Right atrium auricular region (tissue), 2 donors: Measurements from ENCODE around the gene ITSN1. TPM values are rescaled to one million over a fixed set of nuclear protein-coding genes. Genes with fewer than 3 reads are reported as not detected.

Source experiments
- DNase-seq: peaks from one replicate; pipeline ENCODE4 v3.0.0-alpha.2; 2019; ENCODE audit warnings: low spot score
- H3K27ac ChIP-seq, 2 donors: fragments of 200-600 bp; sonication (generic); 1 replicate in 1 of 2; 2 replicates in 1 of 2; pipeline ENCODE4 v1.5.1; 2016 to 2019
- H3K27me3 ChIP-seq, 2 donors: fragments of 200-600 bp; sonication (generic); one replicate each; pipeline versions ENCODE4 v1.5.1 to v1.6.0; 2017 to 2019
- H3K36me3 ChIP-seq: fragments of 200-600 bp; sonication (generic); one replicate; pipeline ENCODE4 v1.5.1; 2016
- H3K4me1 ChIP-seq, 2 donors: fragments of 200-600 bp; sonication (generic); one replicate each; pipeline versions ENCODE4 v1.5.1 to v1.6.0; 2017 to 2019
- H3K4me3 ChIP-seq, 2 donors: fragments of 200-600 bp; sonication (generic); 1 replicate in 1 of 2; 2 replicates in 1 of 2; pipeline ENCODE4 v1.5.1; 2017 to 2019; ENCODE audit warnings: mild to moderate bottlenecking in 1 of 2, moderate library complexity in 1 of 2
- H3K9me3 ChIP-seq, 2 donors: fragments of 200-600 bp; sonication (generic); one replicate each; pipeline ENCODE4 v1.5.1; 2019
- total RNA-seq, 2 donors: library from RNA; depleted of rRNA; stranded (reverse); fragments of >200 nt; gene quantifications; one replicate each; pipeline ENCODE4 v1.1.0, GENCODE V29; 2016
- TF ChIP-seq, protein P1 (sequence below), 2 donors: fragments of 200-600 bp; sonication (generic); IDR thresholded peaks; one replicate each; pipeline ENCODE4 v1.5.1; 2019; ENCODE audit warnings: antibody characterized with exemption in 2 of 2

Gene ITSN1
- total RNA-seq, 2 donors from 2014 or later: 49.9 to 54.9 TPM

GRCh38 chr21:33655588-33656221, 13.4 kb downstream of the ITSN1 start:
- TF ChIP-seq, protein P1, sequence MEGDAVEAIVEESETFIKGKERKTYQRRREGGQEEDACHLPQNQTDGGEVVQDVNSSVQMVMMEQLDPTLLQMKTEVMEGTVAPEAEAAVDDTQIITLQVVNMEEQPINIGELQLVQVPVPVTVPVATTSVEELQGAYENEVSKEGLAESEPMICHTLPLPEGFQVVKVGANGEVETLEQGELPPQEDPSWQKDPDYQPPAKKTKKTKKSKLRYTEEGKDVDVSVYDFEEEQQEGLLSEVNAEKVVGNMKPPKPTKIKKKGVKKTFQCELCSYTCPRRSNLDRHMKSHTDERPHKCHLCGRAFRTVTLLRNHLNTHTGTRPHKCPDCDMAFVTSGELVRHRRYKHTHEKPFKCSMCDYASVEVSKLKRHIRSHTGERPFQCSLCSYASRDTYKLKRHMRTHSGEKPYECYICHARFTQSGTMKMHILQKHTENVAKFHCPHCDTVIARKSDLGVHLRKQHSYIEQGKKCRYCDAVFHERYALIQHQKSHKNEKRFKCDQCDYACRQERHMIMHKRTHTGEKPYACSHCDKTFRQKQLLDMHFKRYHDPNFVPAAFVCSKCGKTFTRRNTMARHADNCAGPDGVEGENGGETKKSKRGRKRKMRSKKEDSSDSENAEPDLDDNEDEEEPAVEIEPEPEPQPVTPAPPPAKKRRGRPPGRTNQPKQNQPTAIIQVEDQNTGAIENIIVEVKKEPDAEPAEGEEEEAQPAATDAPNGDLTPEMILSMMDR (IDR thresholded peaks at IDR 0.05): no peak
- Histone ChIP-seq H3K4me3 (no peak overlapping the region), H3K27ac (peak overlapping the region in 1 of 2 donors; percentile 54), H3K36me3 (no peaks in the 10 kb centered on the region), H3K9me3 (no peaks in the 10 kb centered on the region), H3K4me1 (peaks cover 0 to 74% of the 10 kb centered on the region in 2 donors), H3K27me3 (no peaks in the 10 kb centered on the region)
- DNase-seq: no peak

DNA sequence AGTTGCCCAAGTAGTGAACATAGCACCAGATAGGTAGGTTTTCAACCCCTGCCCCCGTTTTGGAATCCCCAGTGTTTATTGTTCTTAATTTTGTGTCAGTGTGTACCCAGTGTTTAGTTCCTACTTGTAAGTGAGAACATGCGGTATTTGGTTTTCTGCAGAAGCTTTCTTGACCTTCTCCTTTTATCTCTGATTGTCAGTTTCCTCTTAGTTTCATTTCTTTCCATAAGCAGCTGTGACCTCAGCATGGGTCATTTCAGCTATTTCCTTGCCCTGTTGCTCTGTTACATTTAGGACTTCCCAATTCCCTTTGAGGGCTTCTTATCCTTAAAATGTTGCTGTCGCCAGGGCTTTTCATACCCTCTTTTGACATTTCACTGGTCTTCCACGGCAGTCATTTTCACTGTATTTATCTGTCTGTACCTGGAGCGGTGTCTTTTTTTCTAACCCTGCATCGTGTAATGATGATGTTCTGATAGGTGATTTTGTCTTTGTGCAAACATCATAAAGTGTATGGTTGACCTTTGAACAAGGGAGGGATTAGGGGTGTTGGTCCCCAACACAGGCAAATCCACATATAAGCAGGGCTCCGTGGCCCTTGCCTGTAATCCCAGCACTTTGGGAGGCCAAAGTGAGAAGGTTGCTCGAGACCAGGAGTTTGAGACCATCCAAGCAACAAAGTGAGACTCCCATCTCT, 15.0 kb downstream of the ITSN1 start:
- Histone ChIP-seq H3K4me1 (peaks cover 0 to 67% of the 10 kb centered on the region in 2 donors), H3K4me3 (no peak overlapping the region), H3K27me3 (no peaks in the 10 kb centered on the region), H3K9me3 (no peaks in the 10 kb centered on the region), H3K27ac (peak overlapping the region in 1 of 2 donors; percentile 27), H3K36me3 (no peaks in the 10 kb centered on the region)
- DNase-seq: no peak
- TF ChIP-seq, protein P1 (IDR thresholded peaks at IDR 0.05): no peak

DNA sequence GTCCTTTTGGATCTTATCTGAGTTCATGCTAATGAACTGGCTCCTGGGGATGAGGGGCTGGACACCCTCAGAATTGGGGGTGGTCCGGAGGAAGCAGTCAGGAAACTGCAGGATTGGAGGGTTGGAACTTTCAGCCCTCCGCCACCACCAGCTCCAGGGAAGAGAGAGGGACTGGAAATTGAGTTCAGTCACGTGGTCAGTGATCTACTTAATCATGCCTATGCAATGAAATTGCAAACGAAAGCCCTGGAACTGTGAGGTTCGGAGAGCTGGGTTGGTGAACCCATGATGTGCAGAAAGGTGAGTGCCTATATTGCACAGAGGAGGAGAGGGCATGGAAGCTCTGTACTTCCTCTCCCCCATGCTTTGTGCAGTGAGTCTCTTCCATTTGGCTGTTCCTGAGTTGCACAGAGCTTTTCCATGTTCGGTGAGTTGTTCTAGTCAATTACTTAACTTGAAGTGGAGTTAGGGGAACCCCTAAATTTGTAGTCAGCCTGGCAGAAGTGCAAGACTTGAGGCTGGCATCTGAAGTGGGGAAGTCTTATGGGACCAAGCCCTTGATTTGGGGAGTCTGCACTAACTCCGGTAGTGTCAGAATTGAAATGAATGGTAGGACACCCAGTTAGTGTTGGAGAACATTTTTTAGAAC, 16.7 kb downstream of the ITSN1 start:
- Histone ChIP-seq H3K27ac (no peak overlapping the region), H3K4me1 (peaks cover 0 to 71% of the 10 kb centered on the region in 2 donors), H3K4me3 (no peak overlapping the region)

GRCh38 chr21:33659568-33659949, 17.3 kb downstream of the ITSN1 start:
- H3K4me3 ChIP-seq: no peak overlapping the region
- H3K9me3 ChIP-seq: no peaks in the 10 kb centered on the region
- H3K27ac ChIP-seq: peak overlapping the region; percentile 15 to 31
- H3K36me3 ChIP-seq: no peaks in the 10 kb centered on the region
- TF ChIP-seq, protein P1 (IDR thresholded peaks at IDR 0.05): no peak
- peaks cover 0 to 72% of the 10 kb centered on the region in 2 donors for H3K4me1 ChIP-seq
- no peaks in the 10 kb centered on the region for H3K27me3 ChIP-seq
- no peak for DNase-seq

More for the DNA sequence above, 16.7 kb downstream of the ITSN1 start:
- H3K9me3 ChIP-seq: no peaks in the 10 kb centered on the region
- H3K36me3 ChIP-seq: no peaks in the 10 kb centered on the region
- DNase-seq: no peak
- H3K27me3 ChIP-seq: no peaks in the 10 kb centered on the region
- TF ChIP-seq, protein P1 (IDR thresholded peaks at IDR 0.05): no peak

GRCh38 chr21:33660406-33660805, 18.1 kb downstream of the ITSN1 start:
- TF ChIP-seq, protein P1 (IDR thresholded peaks at IDR 0.05): no peak
- Histone ChIP-seq H3K4me1 (peaks cover 0 to 66% of the 10 kb centered on the region in 2 donors), H3K9me3 (no peaks in the 10 kb centered on the region), H3K4me3 (no peak overlapping the region), H3K27ac (peak overlapping the region in 1 of 2 donors; percentile 31), H3K27me3 (no peaks in the 10 kb centered on the region), H3K36me3 (no peaks in the 10 kb centered on the region)
- DNase-seq: no peak
